Fibroblast of skin of left quadriceps (primary cell): ENCODE measurements around the gene LILRA2.
"Not testable (repeated sequence)": the region's sequence is repeated elsewhere in the genome, so short reads cannot be mapped to it uniquely, and the experiment has no call there.

ENCODE experiments used
- DNase-seq, 2 experiments: peaks; one replicate each; pipeline ENCODE4 v3.0.0-alpha.2; 2013; ENCODE audit warnings: low read depth in 2 of 2

The LILRA2 gene

DNA sequence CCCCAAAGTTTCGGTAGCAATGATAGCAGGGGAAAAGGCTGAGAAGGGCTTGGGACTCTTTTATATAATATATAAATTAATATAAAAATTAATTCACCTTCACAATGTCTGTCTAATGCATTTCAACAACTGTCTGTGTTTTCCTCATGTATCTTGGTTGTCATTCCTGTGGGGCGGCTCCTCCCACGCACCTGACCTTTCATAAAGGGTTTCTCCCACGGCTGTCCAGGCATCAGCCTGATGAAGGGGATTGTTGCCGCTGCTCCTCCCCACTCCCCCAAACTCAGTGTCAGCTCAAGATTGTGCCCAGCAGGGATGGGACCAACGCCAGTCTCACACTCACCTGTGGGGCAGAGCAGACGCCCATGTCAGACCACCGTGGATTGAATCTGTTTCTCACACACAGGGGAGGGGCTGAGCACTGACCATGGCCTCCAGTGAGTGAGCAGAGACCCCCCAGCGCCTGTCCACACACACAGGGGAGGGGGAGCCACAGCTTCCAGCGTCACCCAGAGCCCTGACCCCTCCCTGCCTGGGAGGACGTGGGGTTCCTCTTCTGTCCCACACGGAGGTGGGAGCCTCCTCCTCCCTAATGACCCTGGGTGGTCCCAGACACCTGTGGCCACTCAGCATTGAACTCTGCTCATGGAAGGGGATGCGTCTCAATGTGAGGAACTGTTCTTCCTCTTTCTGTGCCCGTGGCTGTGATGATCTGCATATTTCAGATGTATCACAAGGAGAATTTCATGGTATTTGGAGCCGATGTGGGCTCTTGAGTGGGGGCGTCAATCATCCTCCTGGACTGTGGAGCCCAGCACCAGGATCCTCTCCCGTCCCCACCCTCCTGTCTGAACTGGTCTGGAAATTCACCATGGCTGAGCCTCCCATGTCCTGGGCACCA is 1.6 kb upstream of the LILRA2 start:
- DNase-seq = not testable (repeated sequence)

DNA sequence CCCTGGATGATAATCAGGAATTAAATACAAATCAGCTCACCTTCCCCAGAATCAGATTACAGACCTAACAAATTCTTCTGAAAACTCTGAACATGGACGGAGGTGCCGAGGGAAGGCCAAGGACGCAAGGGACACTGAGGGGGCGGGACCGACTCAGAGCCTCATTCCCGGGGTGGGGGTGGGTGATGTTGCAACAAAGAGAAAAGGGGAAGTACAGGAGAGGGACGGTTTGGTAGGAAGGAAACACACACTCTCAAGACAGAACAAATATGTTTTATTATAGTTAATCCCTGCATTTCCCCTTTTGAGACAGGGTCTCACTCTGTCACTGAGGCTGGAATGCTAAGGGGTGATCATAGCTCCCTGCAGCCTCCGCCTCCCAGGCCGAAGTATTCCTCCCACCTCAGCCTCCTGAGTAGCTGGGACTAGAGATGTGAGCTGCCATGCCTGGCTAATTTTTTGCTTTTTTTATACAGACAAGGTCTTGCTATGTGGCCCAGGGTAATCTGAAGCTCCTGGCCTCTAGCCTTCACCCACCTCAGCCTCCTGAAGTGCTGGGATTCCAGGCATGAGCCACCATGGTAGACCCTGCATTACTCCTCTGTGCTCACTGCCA is 786 bp upstream of the LILRA2 start:
- DNase-seq = no peak

DNA sequence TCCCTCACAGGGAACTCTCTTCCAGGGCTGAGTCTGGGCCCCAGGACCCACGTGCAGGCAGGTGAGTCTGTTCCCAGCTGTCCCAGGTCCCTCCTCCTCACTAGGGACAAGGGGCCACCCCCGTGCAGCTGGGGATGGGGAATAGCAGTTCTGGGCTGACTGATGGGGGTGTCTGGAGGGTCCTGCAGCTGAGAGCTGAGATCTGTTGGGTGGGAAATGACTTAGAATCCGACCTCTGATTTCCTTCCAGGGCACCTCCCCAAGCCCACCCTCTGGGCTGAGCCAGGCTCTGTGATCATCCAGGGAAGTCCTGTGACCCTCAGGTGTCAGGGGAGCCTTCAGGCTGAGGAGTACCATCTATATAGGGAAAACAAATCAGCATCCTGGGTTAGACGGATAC is 461 bp downstream of the LILRA2 start:
- no peak for DNase-seq

DNA sequence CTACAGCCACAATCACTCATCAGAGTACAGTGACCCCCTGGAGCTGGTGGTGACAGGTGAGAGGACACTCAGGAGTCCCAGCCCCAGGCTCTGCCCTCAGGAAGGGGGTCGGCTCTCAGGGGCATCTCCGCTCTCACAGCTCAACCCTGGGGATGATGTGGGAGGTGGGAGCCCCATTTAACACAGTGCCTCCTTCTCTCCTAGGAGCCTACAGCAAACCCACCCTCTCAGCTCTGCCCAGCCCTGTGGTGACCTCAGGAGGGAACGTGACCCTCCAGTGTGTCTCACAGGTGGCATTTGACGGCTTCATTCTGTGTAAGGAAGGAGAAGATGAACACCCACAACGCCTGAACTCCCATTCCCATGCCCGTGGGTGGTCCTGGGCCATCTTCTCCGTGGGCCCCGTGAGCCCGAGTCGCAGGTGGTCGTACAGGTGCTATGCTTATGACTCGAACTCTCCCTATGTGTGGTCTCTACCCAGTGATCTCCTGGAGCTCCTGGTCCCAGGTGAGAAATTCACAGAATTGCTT is 1.0 kb downstream of the LILRA2 start:
- DNase-seq = no peak

DNA sequence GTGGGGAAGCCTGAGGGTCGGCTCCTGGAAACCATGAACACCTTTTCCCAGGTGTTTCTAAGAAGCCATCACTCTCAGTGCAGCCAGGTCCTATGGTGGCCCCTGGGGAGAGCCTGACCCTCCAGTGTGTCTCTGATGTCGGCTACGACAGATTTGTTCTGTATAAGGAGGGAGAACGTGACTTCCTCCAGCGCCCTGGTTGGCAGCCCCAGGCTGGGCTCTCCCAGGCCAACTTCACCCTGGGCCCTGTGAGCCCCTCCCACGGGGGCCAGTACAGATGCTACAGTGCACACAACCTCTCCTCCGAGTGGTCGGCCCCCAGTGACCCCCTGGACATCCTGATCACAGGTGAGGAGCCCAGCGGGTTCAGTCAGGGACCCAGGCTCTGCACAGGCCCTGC is 1.6 kb downstream of the LILRA2 start:
- DNase-seq = not testable (repeated sequence)

DNA sequence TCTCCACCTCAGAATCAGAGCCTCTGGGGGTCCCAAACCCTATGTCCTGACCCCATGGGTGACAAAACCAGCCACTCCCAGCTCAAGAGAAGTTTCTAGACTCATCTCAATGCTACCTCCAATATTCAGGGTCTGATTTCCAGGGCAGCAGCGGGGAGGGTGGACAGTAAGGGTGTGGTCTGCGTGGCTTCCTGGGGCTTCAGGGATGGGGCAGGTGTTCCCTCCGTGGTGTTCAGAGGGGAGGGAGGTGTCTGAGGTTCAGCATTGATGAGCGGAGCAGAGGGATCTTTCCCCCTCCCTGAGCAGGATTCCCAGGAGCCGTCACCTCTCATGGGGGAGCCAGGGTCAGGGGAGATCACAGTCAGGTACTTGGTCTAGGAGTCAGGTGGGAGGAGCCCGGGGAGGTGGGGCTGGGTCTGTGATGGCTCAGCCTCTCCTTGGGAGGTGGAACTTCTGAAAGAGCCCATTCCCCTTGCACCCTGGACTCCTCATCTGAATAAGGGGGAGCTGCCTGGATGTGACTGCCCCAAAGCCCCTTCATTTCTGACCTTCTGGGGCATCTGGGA is 2.9 kb downstream of the LILRA2 start:
- DNase-seq = no peak

DNA sequence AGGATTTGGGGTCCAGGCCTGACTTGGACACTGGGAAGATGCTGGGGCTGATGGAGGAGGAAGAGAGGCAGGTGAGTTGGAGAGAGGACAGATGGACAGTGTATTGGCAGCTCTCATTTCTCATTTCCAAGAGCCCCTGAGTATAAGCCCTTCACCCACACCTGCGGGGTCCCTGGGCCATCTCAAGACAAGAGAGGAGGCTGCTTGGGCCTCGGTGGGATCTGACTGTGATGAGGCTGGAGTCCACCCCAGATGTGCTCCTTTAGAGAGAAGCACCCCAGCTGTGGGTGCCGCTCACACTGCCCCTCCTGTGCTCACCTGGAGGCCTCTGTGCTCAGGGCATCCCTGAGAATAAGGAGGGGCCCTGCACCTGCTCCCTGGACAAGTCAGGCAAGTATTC is 3.7 kb downstream of the LILRA2 start:
- no peak for DNase-seq

DNA sequence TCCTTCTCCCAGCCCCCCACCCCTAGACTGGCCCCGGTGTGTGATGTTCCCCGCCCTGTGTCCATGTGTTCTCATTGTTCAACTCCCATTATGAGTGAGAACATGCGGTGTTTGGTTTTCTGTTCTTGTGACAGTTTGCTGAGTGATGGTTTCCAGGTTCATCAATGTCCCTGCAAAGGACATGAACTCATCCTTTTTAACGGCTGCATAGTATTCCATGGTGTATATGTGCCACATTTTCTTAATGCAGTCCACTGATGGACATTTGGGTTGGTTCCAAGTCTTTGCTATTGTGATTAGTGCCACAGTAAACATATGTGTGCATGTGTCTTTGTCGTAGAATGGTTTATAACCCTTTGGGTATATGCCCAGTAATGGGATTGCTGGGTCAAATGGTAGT is 4.7 kb downstream of the LILRA2 start:
- not testable (repeated sequence) for DNase-seq

DNA sequence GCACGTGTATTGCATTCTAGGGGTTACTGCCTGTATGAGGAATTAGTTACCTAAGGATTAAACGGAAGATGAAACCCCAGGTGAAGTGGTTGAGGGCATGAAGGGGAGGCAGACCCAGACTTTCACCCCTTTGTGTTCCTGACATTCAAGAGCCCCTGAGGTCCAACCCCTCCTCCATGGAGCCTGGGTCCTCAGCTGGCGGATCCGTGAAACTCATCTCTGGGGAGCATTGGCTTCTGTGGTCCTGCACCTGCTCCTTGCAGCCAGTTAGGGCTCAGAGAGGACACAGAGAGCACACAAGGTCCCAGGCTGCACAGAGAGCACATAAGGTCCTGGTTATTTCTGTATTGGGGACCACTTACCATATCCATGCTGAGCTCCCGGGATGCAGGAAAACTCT is 12.8 kb downstream of the LILRA2 start:
- DNase-seq = no peak

DNA sequence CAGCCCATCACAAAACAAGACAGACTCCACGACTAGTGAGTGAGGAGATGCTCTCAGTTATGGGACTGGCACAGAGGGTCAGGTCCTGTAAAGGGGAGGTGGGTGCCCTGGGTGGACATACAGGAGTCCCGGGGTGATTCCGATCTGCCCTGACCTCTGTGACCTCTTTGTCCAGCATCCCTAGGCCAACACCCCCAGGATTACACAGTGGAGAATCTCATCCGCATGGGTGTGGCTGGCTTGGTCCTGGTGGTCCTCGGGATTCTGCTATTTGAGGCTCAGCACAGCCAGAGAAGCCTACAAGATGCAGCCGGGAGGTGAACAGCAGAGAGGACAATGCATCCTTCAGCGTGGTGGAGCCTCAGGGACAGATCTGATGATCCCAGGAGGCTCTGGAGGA is 13.4 kb downstream of the LILRA2 start:
- DNase-seq = no peak

DNA sequence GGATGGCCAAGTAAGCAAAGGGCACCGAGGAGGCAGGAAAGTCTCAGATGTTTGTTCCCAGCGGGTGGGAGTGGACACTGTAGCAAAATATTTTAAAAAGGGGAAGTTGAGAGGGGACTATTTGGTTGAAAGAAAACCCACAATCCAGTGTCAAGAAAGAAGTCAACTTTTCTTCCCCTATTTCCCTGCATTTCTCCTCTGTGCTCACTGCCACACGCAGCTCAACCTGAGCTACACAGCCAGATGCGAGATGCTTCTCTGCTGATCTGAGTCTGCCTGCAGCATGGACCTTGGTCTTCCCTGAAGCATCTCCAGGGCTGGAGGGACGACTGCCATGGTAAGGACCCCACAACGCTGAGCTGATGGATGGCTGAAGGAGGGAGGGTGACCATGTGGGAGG is 19.9 kb downstream of the LILRA2 start, which contains the start of gene LILRA1:
LILRA1 (plus strand) TSS at position 188 of the 400 bp plus-strand sequence. CDS start 613 bp downstream, outside the sequence.
- not testable (repeated sequence) for DNase-seq

DNA sequence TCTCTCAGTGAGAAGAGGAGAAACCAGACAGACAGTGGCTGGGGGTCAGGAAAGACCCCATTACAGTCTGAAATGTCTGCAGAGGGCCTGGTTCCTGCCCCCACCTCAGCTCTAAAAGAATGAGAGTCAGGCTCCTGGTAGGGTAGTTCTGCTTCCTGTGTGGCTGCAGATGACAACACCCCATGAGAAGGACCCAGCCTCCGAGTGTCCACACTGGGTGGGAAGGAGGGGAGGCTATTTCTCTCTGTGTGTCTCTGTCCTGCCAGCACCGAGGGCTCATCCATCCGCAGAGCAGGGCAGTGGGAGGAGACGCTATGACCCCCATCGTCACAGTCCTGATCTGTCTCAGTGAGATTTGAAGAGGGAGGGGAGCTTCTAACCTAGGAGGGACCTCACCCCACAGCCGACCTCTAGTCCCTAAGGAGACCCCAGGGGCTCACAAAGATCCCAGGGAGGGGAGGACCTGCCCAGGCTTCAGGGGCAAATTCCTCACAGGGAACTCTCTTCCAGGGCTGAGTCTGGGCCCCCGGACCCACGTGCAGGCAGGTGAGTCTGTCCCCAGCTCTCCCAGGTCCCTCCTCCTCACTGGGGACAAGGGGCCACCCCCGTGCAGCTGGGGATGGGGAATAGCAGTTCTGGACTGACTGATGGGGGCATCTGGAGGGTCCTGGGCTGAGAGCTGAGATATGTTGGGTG is 20.5 kb downstream of the LILRA2 start:
- not testable (repeated sequence) for DNase-seq

DNA sequence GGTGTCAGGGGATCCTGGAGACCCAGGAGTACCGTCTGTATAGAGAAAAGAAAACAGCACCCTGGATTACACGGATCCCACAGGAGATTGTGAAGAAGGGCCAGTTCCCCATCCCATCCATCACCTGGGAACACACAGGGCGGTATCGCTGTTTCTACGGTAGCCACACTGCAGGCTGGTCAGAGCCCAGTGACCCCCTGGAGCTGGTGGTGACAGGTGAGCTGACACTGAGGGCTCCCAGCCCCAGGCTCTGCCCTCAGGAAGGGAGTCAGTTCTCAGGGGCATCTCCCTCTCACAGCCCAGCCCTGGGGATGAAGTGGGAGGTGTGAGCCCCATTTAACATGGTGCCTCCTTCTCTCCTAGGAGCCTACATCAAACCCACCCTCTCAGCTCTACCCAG is 21.1 kb downstream of the LILRA2 start:
- no peak for DNase-seq

DNA sequence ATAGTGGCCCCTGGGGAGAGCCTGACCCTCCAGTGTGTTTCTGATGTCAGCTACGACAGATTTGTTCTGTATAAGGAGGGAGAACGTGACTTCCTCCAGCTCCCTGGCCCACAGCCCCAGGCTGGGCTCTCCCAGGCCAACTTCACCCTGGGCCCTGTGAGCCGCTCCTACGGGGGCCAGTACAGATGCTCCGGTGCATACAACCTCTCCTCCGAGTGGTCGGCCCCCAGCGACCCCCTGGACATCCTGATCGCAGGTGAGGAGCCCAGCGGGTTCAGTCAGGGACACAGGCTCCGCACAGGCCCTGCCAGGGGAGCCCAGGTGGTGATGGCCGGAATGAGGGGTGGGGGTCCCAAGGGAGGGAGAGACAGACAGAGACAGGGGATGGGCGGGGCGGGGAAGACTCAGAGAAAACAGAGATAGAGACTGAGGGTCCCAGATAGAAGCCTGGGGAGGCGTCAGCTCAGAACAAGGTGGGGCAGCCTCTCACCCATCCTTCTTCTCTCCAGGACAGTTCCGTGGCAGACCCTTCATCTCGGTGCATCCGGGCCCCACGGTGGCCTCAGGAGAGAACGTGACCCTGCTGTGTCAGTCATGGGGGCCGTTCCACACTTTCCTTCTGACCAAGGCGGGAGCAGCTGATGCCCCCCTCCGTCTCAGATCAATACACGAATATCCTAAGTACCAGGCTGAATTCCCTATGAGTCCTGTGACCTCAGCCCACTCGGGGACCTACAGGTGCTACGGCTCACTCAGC is 22.3 kb downstream of the LILRA2 start:
- not testable (repeated sequence) for DNase-seq

DNA sequence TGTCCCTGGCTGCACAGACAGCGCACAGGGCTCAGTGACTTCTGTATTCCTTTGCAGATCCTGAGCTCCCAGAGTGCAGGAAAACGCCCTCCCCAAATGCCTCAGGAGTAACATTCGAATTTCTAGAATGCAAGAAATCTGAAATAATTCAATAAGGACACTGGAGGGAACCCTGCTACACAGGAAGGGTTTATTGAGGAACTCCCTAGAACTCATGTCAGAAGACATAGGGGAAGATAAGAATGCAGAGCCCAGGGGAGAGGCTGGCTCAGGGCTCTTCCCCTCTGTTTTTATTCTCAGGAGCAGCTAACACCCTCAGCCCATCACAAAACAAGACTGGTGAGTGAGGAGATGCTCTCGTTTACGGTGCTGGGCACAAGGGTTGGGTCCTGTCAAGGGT is 26.6 kb downstream of the LILRA2 start:
- DNase-seq = no peak

DNA sequence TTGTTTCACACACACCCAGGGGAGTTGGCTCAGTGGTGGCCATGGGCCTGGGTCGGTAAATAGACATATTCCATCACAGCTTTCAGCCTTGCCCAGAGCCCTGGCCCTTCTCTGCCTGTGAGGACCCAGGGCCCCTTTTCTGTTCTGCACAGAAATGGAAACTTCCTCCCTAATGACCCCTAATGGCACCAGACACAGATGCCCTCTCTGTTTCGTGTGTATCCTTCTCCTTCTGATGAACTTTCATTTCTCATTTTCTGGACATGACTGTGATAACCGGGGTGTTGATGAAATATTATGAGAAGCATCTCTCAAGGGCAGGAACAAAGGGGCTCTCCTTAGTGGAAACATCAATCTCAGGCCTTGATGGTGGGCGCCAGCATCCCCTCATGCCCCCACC is 32.6 kb downstream of the LILRA2 start:
- no peak for DNase-seq

DNA sequence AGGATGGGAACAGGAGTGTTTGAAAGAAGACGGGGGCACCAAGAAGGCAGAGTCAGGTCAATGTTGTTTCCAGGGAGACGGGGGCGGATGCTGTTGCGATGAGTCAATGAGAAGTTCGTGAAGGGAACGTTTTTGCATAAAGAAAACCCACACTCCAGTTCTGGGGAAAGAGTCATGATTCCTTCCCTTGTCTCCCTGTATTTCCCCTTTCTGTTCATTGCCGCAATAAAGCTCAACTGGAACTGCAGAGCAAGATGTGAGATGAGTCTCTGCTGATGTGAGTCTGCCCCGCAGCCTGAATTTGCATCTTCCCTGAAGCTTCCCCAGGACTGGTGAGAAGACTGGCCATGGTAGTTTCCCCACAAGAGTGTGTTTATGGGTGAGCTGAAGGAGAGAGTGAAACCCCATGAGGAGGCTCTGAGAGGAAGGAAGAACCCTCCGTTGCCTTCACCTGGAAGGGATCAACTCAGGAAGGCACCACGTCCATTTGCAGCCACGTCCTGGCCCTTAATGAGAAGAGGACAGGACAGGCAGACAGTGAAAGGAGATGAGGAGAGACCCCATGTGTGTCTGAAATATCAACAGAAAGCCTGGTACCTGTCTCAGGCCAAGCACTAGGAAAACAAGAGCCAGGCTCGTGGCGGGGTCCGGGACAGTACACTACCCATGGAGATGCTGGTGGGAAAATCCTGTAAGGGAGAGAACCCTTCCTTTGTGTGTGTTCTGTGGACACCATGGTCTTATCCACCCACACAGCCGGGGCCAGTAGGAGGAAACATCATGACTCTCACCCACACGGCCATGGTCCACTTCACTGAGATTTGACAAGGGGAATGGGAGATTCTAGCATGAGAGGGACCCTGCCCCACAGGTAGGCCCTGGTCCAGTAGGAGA is 33.5 kb downstream of the LILRA2 start:
- DNase-seq = no peak

DNA sequence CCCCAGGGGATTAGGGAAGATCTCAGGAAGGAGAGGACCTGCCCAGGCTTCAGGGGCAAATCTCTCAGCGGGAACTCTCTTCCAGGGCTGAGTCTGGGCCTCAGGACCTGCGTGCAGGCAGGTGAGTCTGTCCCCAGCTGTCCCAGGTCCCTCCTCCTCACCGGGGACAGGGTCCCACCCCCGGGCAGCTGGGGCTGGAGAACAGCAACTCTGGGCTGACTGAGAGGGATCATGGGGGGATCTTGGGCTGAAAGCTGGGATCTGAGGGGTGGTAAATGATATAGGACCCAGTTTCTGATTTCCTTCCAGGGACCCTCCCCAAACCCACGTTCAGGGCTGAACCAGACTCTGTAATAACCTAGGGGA is 34.2 kb downstream of the LILRA2 start:
- no peak for DNase-seq

DNA sequence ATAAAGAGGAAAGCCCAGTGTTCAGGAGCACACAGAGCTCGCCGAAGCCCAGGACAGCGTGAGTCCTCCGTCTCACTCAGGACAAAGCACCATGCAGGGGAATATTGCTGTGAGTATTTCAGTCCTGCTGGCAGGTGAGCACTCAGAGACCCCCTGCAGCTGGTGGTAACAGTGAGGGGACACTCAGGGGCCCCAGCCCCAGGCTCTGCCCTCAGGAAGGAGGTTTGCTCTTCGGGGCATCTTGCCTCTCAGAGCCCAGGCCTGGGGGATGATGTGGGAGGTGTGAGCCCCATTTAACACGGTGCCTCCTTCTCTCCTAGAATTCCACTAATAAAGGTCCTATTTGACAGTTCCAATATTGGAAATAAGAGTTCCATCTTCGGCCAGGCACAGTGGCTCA is 34.6 kb downstream of the LILRA2 start:
- no peak for DNase-seq

DNA sequence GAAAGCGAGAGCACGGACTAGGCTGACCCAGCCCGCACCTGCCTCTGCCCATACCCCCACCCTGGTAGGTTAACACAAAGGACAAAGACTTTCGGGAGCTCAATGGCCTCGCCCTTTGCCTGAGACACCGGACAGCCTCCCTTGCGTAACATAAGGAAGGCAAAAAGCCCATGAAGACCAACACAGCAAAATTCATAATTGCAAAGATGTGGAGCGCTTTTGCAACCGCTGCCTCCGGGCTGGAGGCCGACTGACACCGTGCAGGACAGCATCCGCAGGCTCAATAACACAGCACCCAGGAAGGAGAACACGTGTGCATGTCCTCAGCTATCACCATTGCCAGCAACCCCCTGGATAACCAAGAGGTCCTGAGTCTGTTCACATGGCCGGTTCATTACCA is 35.2 kb downstream of the LILRA2 start:
- no peak for DNase-seq
